GM18951 (cell line): ENCODE data around the gene ADCYAP1.

Source experiments
- POLR2A ChIP-seq: IDR thresholded peaks from 4 replicates; pipeline ENCODE4 v1.6.1; 2011; ENCODE audit warnings: mild to moderate bottlenecking; ENCODE audit not compliant: insufficient read length, insufficient read depth; ENCODE audit errors: extremely low read depth
- in situ Hi-C: fragments of 300-500 bp; cut with MboI; formaldehyde crosslinking; loops from one replicate; pipeline ENCODE4 v1.12.0; 2022; ENCODE audit warnings: low sequenced_read_pairs, mixed read lengths, inconsistent platforms; ENCODE audit not compliant: unreplicated experiment

ADCYAP1 gene

DNA sequence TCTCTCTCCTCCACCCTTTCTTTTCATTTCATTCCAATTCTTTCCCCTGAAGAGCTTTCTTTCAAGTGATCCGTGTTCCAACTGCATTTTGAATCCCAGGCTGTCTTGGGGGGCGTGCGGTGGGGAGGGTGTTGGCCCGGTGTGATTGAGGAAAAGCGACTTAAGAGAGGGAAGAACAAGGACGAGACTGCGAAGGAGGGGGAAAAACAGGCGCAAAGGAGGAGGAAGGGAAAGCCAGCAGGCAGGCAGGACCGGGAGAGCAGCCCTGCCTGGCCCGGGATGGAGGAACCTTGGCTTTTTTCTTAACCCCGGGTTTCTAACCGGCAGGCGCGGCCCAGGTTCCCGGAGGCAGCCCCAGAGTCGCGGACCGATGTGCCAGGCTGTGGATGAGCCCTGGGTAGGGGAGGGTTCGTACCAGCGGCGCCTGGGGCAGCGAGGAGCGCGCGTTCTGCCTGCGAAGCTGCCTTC, 1.3 kb downstream of the ADCYAP1 start:
- in situ Hi-C loops, result no loop called here
- TF ChIP-seq POLR2A, result no peak

DNA sequence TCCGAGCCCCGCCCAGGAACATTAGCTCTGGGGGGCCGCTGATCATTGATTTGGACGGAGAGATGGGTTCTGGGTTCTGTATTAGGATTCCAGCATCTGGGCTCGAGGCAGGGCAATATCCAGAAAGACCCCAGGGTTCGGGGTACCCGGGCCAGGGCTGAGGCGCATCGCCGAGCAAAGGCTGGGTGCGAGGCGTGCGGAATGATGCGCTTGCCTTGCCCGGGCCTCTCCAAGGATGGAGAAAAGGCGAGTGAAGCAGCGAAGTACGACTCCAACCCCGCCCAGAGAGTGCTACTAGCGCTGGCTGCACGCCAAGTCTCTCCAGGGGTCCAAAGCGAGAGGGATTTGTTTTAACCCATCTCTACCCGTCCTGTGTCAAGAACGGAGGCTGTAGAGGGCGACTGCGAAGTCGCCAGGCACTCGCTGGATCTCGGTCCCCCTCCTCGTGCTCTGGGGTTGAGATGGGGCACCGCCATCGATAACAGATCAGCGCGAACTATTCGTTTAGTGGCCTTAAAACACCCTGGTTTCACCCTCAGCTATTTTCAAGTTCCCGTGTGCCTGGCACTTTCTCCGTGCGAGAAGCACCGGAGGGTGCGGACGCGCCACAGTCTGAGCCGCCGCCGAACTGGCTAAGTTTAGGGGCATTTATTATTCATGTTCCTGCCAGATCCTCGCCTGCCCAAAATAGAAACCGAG, 1.9 kb downstream of the ADCYAP1 start:
- in situ Hi-C loops, result no loop called here
- TF ChIP-seq POLR2A, result no peak

DNA sequence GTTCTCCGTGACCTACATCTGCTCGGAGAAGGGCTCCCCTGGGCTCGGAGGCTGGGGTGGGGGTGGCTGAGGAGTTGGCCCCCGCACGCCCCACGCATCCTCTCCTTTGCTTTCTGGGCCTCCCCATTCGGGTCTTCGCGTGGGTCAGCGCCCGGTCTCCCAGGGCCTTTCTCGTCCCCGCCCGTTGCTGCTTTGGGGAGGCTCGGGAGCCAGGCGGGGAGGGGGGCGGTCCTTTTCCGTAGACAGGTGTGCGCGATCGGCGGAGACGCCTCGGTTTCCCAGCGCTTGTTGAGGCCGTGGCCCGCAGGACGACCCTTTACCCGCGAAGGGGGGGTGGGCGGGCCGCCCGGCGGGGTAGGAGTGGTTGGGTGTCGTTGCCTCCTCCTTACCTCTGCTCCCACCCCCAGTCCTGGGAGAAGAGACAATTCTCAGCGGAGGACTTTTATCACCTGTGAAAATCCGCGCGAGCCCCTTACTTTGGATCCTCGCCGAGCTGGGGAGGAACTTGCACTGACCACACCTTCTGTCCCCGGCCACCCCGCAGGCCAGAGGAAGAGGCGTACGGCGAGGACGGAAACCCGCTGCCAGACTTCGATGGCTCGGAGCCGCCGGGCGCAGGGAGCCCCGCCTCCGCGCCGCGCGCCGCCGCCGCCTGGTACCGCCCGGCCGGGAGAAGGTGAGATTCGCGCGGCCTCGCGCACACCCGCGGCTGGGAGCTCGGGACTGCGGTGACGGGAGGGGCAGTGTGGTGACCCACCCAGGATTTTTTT, 2.6 kb downstream of the ADCYAP1 start:
- in situ Hi-C loops, result no loop called here
- TF ChIP-seq POLR2A, result no peak

DNA sequence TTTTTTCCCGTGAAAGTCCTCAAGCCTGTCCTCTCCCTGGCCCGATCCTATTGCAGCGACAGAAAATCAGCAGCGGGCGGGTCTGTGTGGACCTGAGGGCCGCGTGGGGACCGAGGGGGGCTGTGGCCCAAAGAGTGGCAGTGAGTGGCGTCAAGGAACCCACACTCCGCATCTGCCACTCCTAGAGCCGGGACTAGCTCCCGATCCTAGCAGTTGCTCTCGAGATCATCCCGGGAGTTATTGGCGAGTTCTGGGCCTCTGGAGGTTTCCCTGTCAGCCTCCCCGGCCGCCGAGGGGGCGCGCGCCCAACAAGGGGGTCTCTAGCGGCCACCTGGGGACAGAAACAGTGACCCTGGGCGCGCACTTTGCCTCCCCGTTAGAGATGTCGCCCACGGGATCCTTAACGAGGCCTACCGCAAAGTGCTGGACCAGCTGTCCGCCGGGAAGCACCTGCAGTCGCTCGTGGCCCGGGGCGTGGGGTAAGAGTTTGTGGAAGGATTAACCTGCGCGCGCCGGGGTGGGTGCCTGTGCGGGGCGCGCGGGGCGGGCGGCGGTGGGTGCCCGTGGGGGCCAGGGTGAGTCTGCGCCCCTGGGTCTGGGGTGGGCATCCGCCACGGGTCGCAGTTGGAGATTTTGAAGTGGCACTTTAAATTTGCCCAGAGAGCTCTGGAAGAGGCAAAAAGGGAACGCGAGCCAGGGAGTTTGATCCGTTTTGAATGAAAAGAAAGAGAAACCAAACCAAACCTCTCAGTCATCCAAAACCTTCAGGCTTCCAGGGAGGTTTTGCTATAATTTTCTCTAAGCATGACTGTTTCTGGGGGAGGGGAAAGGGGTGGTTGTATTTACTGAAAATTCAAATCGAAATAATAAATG, 3.5 kb downstream of the ADCYAP1 start:
- TF ChIP-seq POLR2A, result no peak
- in situ Hi-C loops, result no loop called here

DNA sequence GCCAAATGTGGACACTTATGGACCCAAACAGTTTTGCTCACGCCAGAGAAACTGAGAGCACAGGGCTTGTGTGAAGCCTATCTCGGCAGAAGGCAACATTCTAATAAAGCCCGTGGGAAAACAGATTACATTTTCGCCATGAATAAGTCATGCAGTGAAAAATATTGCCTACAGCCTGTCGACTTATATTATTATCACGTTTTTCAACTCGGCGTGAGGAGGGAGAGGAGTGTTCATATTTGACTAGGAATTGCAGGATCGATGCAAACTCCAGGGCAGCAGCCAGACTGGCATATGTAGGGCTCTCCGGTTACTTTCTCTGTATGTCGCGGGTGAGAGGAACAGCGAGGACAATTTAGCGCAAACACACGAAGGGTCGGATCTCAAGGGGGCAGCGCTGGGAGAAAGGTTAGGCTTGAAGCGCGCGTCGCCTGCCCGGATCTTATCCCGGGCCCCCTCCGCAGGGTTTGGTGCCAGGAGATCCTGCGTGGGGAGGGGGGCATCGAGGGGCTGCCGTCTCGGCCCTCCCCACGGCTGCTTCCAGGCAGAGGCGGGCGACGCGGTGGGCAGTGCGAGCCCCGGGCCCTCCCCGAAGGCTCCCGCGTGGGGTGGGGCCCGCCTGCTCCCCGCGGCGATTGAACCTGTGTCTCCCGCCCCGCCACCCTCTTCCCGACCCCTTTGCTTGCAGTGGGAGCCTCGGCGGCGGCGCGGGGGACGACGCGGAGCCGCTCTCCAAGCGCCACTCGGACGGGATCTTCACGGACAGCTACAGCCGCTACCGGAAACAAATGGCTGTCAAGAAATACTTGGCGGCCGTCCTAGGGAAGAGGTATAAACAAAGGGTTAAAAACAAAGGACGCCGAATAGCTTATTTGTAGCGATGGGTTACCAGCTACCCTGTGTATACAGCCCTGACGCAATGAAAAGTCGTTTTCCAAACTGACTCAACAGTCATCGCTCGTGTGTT, 4.4 kb downstream of the ADCYAP1 start:
- in situ Hi-C loops, result no loop called here
- TF ChIP-seq POLR2A, result no peak

DNA sequence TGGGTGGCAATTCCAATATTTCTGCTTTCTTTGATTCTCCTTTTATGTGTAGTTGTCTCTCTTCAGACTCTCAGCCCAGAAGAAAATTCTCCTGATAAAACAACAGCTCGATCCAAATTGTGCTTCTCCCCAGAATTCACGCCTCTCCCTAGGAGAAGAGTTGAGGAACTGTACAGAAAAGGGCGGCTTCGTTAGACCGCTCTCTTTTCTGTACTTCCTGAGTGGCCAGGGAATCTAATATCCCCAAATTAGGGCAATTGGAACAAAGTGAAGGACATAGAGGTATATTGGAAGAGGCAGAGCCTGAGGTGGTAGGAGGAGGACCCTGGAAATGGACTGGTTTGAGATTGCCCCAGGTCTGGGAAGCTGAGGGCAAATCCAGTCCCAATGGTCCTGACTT, 5.6 kb downstream of the ADCYAP1 start:
- TF ChIP-seq POLR2A, result no peak
- in situ Hi-C loops, result no loop called here

DNA sequence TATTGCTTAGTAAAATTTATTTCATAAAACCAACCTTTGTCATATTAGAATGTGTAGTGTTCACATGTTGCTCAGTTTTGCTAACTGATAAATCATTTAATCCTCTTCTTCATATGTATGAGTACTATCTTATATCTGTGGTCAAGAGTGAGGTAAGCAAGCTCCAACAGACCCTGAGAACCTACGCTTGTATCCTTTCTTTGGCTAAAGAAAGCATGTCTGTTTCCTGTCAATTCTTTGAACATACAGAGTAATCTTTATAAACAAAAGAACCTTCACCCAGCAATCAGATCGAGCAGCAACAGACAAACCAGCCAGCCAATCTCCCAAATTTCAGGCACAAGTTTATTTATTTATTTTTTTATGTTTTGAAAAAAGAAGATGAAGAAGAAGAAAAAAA, 6.4 kb downstream of the ADCYAP1 start:
- no peak for TF ChIP-seq POLR2A
- in situ Hi-C loops, result no loop called here

DNA sequence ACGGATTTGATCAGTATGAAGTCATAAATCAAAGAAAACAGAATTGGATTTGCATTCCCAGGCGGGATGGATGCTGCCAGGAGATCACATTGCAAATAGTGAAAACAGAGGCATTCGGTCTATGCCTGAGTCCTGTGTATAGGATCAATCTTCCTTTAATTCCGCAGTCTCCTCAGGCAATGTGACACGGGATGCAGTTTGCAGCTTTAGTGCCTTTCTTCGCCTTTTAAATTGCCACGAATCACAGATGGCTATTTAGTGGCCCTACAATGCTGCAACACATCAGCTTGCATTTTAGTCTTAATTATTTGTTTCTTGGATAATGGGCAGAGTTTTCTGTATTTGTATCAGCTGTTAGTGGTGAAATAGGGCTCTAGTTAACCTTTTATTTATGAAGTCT, 6.8 kb downstream of the ADCYAP1 start:
- TF ChIP-seq POLR2A, result no peak
- in situ Hi-C loops, result no loop called here

DNA sequence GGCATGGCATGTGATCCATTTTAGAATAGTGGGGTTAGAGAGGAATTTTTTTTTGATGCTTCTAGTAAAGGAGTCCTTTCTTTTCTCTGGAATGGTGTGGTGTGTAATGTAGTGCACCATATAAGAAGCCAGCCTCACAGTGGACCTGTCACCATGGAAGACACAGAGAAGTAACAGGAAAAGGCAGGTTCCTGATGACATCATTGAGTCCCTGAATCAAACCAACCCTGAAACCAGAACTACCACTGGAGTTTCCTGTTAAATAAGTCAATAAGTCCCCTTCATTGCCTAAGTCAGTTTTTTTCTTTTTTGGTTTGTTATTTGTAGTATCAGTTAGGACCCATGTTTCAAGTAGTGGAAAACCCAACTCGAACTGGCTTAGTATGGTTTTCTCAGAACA, 11.9 kb downstream of the ADCYAP1 start:
- in situ Hi-C loops, result no loop called here
- no peak for TF ChIP-seq POLR2A

DNA sequence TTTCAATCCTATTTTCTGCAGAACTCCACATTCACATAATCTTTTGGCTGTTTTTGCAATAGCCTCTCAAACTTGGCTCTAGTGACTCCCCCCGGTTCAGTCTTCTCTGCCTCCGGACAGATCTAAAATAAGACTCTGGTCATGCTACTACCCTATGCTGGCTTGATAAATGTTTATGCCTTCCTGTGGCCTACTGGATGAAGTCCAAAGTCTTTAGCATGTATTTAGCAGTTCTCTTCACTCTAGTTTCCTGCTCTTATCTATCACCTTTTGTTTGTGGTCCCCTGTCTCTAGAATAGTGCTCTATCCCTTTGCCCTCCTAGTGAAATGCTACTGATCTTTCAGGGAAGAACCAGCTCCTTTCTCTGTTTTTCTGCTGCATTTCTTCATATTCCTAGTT, 14.4 kb downstream of the ADCYAP1 start:
- in situ Hi-C loops, result no loop called here
- no peak for TF ChIP-seq POLR2A

DNA sequence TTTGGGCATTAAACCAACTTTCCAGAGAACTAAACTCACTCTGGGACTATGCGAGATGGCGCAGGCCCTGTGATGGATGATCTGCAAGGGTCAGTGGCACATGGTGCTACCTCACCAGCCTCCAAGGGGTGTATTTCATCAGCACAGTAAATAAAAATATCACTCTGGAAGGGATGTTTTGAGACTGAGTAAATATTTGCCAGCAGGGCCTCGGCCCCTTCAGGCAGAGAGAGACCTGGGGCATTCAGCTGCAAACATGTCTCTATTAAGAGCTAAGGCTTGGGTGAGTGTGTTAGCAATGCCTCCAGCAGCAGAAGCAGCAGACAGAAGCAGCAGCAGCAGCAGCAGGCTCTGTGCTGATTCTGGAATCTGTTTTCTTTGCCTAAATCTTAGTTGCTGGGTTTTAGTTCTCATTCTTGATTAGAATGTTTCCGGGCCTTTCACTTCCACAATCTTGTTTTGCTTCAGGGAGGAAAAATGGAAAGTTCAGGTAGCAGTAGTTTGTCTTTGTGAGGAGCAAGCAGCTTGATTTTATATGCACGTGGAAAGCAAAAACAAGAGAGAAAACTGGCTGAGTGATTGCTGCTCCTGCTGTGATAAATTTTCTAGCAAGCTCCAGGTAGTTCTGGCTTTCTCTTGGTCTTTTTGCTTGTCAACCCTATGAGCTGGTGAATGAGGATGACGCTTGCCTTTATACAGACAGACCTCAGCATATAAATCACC, 18.6 kb downstream of the ADCYAP1 start:
- no peak for TF ChIP-seq POLR2A
- in situ Hi-C loops, result no loop called here

DNA sequence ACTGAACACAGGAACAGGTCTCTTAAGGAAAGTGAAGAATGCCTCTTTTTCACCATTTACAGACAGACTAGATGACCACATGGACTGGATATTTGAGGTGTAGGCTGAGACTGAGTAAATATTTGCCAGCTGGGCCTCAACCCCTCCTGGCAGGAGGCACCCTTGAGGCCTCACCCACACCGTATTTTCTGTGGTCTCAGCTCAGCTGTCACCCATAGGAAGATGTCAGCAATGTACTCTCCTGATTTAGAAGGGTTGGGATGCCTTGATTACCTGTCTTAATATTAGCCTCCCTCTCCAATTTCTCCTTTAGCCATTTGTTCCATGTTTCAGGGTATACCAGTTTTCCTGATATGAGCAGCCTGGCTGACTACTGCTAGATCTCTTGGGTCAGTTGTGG, 20.3 kb downstream of the ADCYAP1 start:
- no peak for TF ChIP-seq POLR2A
- in situ Hi-C loops, result no loop called here
